Measurements from ENCODE around the gene ETV7.

Gene ETV7

GRCh38 chr6:36318690-36319435 is 68.6 kb downstream of the ETV7 start:
- DNase-seq = peak in 1 of 2 experiments; percentile 11

GRCh38 chr6:36317623-36318022 is 69.8 kb downstream of the ETV7 start:
- no peak for DNase-seq
